ENCODE data around the gene CDCA7L. TPM values are rescaled to one million over a fixed set of nuclear protein-coding genes. Genes with fewer than 3 reads are reported as not detected.

Gene CDCA7L
- total and polyA plus RNA-seq, 3 donors from 2014 or later: 39.9 to 47.1 (median 46.1) TPM

GRCh38 chr7:21923658-21924057 is 22.0 kb downstream of the CDCA7L start:
- TF ChIP-seq, protein P1, sequence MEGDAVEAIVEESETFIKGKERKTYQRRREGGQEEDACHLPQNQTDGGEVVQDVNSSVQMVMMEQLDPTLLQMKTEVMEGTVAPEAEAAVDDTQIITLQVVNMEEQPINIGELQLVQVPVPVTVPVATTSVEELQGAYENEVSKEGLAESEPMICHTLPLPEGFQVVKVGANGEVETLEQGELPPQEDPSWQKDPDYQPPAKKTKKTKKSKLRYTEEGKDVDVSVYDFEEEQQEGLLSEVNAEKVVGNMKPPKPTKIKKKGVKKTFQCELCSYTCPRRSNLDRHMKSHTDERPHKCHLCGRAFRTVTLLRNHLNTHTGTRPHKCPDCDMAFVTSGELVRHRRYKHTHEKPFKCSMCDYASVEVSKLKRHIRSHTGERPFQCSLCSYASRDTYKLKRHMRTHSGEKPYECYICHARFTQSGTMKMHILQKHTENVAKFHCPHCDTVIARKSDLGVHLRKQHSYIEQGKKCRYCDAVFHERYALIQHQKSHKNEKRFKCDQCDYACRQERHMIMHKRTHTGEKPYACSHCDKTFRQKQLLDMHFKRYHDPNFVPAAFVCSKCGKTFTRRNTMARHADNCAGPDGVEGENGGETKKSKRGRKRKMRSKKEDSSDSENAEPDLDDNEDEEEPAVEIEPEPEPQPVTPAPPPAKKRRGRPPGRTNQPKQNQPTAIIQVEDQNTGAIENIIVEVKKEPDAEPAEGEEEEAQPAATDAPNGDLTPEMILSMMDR (IDR thresholded peaks at IDR 0.05): no peak
- no peak for TF ChIP-seq POLR2A (IDR thresholded peaks at IDR 0.05)
- no peaks in the 10 kb centered on the region for H3K4me1 ChIP-seq
- no peak overlapping the region for H3K4me3 ChIP-seq
- no peaks in the 10 kb centered on the region for H3K9me3 ChIP-seq
- H3K27ac ChIP-seq: no peak overlapping the region
- DNase-seq: no peak
- WGBS, 2 donors: 66 to 72% methylated on average over 2 of the region's 2 CpGs
- H3K27me3 ChIP-seq: no peaks in the 10 kb centered on the region
- no peaks in the 10 kb centered on the region for H3K36me3 ChIP-seq (ENCODE audit: low read depth, missing control alignments)
- intact Hi-C loops (cut with DNase I; ENCODE audit: low total_unique reads): no loop called here

DNA sequence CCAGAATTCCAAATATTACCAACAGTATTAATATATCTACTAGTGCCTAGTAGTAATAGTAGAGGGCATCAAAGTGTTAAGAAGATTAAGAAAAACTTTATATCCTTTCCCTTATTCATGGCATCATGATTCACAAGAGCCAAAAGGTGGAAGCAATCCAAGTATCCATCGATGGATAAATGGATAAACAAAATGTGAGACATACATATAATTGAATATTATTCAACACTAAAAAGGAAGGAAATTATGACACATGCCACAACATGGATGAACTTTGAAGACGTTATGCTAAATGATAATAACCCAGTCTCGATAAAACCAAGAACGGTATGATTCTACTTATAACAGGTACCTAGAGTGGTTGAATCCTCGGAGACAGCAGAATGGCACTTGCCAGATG is 23.1 kb downstream of the CDCA7L start:
- Histone ChIP-seq H3K36me3 (ENCODE audit: low read depth, missing control alignments) (no peaks in the 10 kb centered on the region), H3K27ac (no peak overlapping the region), H3K9me3 (no peaks in the 10 kb centered on the region), H3K4me3 (no peak overlapping the region), H3K27me3 (no peaks in the 10 kb centered on the region), H3K4me1 (no peaks in the 10 kb centered on the region)
- no peak for TF ChIP-seq POLR2A (IDR thresholded peaks at IDR 0.05)
- TF ChIP-seq, protein P1 (IDR thresholded peaks at IDR 0.05): no peak
- 94 to 95% methylated on average over 5 of the region's 5 CpGs for WGBS, 2 donors
- intact Hi-C loops (cut with DNase I; ENCODE audit: low total_unique reads): no loop called here
- DNase-seq: no peak

DNA sequence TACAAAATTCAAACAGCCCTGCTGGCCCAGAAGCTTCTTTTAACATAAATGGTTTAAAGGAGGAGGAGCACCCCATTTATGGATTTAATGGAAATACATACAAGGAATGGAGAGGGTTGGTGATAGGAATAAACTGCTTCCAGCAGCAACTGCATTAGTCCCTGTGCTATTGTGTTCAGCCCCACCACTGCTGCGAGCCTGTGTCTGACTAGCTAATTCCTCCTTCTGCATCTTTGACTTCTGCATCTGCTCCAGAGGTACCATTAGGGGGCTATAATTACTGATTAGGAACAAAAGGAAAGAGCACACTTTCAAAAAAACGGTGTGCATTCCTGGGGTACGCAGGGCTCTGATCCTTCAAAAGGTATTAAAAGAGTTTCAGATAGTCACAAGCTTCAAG is 24.8 kb downstream of the CDCA7L start:
- Histone ChIP-seq H3K4me3 (no peak overlapping the region), H3K4me1 (no peaks in the 10 kb centered on the region), H3K27me3 (no peaks in the 10 kb centered on the region), H3K27ac (no peak overlapping the region), H3K36me3 (ENCODE audit: low read depth, missing control alignments) (no peaks in the 10 kb centered on the region), H3K9me3 (no peaks in the 10 kb centered on the region)
- DNase-seq: no peak
- TF ChIP-seq, protein P1 (IDR thresholded peaks at IDR 0.05): no peak
- no peak for TF ChIP-seq POLR2A (IDR thresholded peaks at IDR 0.05)
- WGBS, 2 donors: 58 to 61% methylated on average over 3 of the region's 3 CpGs
- intact Hi-C loops (cut with DNase I; ENCODE audit: low total_unique reads): no loop called here

DNA sequence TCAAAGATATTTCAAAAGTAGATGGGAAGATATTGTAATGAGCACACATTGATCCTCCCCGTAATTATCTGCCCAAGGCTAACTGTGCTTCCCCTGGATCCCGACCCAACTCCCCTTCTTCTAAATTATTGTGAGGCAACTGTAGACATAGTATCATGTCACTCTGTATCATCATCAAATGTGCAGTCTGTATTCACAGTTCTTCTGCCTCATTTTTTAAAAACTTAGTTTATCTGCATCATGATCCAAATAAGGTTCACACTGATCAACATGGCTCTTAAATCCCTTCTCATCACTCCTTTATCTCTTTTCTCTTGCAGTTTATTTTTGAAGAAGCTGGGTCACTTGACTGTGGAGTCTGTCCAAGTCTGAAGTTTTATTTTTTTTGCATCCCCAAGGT is 27.5 kb downstream of the CDCA7L start:
- no peak overlapping the region for H3K27ac ChIP-seq

DNA sequence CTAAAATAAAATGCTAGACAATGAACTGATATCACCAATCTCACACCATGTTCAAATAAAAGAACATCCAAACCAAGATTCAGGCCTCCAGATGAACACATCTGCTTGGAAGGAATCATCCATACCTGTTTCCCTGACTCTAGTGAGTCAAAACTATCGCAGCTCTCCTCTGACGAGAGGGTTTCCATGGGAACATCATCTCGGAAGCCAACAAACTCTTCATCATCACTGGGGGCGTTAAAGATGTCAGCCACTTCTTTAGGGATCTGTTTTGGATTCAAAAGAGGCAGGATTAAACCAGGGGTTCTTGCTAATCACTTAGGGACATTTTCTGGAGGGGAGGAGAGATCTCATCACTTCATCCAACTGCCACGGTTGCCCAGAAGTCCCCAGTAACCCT is 29.1 kb downstream of the CDCA7L start:
- WGBS, 2 donors: 88 to 89% methylated on average over 5 of the region's 5 CpGs
- TF ChIP-seq, protein P1 (IDR thresholded peaks at IDR 0.05): no peak
- no peak for TF ChIP-seq POLR2A (IDR thresholded peaks at IDR 0.05)
- no peak for DNase-seq
- no peaks in the 10 kb centered on the region for H3K27me3 ChIP-seq
- intact Hi-C loops (cut with DNase I; ENCODE audit: low total_unique reads): no loop called here
- no peak overlapping the region for H3K27ac ChIP-seq
- no peaks in the 10 kb centered on the region for H3K9me3 ChIP-seq
- no peak overlapping the region for H3K4me3 ChIP-seq
- no peaks in the 10 kb centered on the region for H3K4me1 ChIP-seq
- no peaks in the 10 kb centered on the region for H3K36me3 ChIP-seq (ENCODE audit: low read depth, missing control alignments)

More for the DNA sequence above, 27.5 kb downstream of the CDCA7L start:
- DNase-seq: no peak
- 40 to 57% methylated on average over 2 of the region's 2 CpGs for WGBS, 2 donors
- H3K4me3 ChIP-seq: no peak overlapping the region
- no peak for TF ChIP-seq POLR2A (IDR thresholded peaks at IDR 0.05)
- TF ChIP-seq, protein P1 (IDR thresholded peaks at IDR 0.05): no peak
- no peaks in the 10 kb centered on the region for H3K36me3 ChIP-seq (ENCODE audit: low read depth, missing control alignments)
- no peaks in the 10 kb centered on the region for H3K4me1 ChIP-seq
- H3K27me3 ChIP-seq: no peaks in the 10 kb centered on the region
- no peaks in the 10 kb centered on the region for H3K9me3 ChIP-seq
- intact Hi-C loops (cut with DNase I; ENCODE audit: low total_unique reads): no loop called here

All from testis (tissue), 3 donors.